Cortex of kidney (tissue), 1 donor: ENCODE results near the gene MSL3B.

Experiments
- DNase-seq: peaks from one replicate; lab custom pipeline; 2025; lab: John Stamatoyannopoulos, UW

Gene MSL3B

DNA sequence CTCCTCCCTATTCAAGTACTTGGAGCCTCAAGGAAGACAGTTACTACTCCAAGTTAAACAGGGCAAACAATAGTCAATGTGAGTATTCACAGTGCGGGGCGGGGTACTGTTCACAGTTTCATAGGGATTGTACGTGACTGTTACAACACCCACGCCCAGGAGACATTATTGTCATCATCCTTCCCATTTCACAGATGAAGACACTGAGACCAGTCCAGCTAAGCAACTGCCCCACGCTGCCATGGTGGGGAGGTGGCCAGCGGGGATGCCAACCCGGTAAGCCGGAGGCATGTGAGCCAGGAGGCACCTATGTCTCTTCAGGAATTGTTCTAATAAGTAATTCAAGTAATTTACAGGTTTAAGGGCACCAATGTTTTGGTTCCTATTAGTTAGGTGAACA lies 14.8 kb downstream of the MSL3B start:
- no peak for DNase-seq

DNA sequence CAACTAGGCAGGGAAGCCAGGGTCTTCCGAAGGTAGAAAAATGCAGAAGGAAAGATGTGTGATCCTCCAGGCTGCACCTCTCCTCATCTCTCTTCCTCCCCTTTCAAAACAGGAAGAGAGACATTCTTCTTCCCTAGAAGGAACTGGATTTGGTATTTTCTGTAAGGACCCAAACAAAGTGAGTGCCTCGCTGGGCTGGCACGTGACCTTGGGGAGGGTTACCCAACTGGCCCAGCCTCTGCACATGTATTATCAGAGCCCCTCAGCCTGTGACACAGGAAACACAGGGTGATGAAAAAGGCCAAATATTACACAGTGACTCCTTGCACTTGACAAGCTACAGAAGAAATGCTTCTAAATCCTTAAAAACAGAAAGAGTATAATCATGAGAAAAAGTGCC lies 16.1 kb downstream of the MSL3B start:
- no peak for DNase-seq

- DNase-seq = no peak
Observed at GRCh38 chr2:233851169-233851568, 17.0 kb downstream of the MSL3B start.

DNA sequence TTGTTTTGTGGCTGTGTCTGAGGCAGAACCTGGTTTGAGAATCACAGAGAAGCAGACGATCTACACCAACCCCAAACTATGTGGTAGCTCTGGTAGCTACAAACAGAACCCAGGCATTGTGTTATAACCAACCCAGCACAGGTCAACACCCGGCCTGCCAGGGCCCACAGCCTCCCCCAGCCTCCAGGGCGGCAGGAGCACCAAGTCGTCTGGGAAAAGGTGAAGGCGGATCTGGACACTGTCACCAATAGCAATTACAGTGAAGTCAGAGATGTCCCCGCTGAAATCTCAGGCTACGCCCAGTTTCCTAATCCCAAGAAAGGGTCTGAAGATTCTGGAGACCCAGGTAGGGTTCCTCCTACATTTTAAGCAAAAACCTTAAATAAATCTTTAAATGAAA lies 17.4 kb downstream of the MSL3B start:
- DNase-seq = no peak

DNA sequence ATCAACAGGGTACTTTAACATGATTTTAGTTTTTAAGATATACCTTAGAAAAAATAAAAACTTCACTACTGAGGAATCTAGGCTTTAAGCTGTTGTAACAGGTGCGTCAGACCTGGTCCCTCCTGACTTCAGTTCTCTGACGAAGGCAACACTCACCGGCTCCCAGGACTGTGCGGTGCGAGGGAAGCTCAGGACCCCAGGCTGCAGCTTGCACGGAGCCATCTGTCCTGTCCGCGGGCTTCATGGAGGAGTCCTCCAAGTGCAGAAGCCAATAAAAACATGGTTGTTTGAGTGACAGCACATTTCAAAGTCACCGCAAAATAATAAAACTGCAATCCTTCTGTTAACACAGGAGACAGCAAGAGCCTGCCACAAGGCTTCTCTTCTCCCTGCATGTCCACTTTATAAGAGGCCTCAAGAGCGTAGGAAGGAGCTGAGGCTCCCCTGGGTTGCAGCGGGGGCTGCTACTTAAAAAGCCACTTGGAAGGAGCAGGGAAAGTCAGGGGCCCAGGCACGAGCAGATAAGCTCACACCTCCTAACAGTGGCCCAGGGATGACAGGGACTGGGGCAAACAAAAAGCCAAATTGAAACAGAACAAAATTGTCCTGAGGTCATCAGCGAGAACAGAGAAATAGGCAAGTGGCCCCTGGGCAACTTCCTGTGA lies 18.4 kb downstream of the MSL3B start:
- DNase-seq = no peak

- no peak for DNase-seq
Observed at GRCh38 chr2:233848276-233848675, 19.9 kb downstream of the MSL3B start.

DNA sequence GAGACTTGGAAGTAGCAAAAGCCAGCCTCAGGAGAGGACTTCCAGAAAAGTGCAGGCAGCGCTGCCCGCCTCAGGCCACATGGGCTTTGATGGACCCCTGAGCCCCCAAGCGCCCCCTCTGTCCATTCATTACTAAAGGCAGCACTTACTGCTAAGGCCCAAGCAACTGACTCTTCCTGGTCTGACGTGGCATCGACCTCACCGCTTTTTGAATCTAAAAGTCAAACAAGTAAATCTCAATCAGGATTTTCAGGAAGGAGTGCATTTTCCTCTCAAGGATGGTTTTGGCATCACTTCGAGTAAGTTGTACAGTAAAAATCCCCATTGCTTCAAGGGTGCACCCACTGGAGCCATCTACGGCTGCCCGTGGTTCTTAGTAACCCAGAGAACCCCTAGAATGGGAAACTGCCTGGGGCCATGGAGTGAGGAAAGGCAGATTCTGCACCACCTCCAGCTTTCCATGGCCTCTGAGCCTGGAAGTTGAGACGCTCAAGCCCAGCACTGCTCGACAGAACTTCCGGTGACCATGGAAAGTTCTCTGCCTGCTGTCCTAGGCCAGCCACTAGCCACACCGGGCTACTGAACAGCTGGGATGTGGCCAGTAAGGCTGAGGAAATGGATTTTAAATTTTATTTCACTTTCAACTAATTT lies 20.8 kb downstream of the MSL3B start:
- DNase-seq = no peak

GRCh38 chr2:233846387-233847247 lies 21.6 kb downstream of the MSL3B start:
- no peak for DNase-seq

DNA sequence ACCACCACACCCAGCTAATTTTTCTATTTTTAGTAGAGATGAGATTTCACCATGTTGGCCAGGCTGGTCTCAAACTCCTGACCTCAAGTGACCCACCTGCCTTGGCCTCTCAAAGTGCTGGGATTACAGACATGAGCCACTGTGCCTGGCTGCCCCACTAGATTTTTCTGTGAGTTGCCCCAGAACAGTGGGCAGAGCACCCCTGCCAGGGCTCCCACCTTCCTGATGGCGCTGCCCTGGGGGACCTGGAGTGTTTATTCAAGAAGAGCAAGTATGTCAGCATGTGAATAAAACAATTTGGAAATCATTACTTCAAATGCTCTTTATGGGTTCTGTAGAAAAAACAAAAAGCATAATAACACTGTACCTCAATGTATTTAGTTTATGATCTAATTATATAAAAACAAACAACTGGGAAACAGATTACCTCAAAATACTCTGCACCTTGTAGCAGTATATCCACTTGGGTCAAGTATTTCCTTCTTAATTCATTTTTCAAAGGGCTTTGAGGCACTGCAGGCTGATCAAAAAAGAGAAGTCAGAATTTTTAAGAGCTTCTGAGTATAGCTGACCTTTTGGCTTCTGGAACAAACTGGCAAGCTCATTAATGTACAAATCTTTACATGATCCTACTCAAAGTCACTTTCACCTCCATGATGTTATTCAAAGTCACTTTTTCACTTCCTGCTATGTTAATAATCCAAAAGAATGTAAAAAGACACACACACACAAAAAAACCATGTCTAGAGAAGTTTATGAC lies 22.7 kb downstream of the MSL3B start:
- no peak for DNase-seq

- no peak for DNase-seq
Observed at GRCh38 chr2:233844836-233845235, 23.4 kb downstream of the MSL3B start.

GRCh38 chr2:233844064-233844807 lies 23.9 kb downstream of the MSL3B start:
- no peak for DNase-seq

- DNase-seq = no peak
Observed at GRCh38 chr2:233841183-233841582, 27.0 kb downstream of the MSL3B start.

GRCh38 chr2:233840520-233840919 lies 27.7 kb downstream of the MSL3B start:
- DNase-seq = no peak

DNA sequence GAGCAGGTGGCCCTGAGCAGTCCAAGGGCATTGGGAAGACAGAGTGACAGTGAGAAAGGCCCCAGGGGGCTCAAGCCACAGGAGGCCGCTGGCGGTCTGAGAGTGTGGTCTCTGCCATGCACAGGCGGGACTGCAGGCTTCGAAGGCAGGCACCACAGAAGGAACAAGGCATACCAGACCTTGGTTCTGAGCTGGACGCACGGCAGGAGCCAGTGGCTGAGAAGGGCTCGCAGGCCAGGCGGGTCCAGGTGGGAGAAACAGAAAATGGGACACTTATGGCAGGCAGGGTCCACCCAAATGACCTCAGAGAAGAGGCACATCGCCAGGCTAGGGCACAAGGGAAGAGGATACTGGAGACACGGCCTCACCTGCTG lies 28.8 kb downstream of the MSL3B start:
- no peak for DNase-seq

DNA sequence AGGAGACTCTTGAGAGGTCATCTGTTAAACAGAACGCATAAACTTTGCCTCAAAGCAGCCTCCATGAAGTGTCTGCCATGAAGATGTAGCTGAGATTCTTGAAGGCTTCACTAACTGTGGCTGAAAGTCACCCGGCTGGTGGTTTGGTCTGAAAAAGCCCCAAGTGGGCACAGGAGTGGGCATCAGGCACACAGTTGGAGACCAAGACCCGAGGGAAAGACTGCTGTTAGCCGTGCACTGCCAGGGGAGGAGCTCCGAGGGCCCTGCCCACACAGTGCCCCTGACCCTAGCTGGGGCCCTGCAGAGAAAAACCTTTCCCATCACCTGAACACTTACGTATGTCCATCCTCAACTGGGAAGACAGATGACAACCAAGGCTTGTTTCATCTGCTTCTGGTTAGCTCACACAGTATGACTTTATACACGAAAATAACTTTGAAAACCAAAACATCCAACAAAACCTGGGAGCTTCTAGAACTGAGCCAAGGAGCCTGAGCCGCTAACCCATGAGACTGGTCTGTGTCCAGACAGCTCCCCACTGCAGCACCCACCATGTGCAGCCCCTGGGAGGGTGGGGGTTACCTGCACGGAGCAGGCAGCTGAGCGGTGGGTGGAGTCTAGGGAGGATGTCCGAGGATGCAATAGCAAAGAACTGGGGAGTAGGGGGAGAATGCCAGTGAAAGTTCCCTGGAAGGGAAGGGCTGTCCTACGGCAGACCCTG lies 29.3 kb downstream of the MSL3B start:
- no peak for DNase-seq

DNA sequence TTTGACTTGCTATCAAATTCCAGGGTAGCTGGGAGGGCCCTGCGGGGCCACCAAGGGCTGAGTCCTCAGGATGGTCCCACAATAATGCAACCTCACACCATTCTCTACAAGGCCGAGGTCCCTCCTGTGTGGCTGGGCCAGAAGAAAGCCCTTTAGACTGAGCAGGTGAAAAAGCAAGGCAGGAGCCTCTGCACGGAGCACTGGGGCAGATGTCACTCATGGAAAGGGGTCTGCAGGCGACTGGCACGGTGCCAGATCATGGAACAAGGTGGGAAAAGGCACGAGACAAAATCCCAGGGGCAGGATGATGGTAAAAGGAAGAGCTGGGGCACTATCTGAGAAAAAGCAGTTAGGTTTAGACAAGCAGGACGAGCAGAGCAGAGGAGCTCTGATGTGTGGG lies 29.9 kb downstream of the MSL3B start:
- no peak for DNase-seq

DNA sequence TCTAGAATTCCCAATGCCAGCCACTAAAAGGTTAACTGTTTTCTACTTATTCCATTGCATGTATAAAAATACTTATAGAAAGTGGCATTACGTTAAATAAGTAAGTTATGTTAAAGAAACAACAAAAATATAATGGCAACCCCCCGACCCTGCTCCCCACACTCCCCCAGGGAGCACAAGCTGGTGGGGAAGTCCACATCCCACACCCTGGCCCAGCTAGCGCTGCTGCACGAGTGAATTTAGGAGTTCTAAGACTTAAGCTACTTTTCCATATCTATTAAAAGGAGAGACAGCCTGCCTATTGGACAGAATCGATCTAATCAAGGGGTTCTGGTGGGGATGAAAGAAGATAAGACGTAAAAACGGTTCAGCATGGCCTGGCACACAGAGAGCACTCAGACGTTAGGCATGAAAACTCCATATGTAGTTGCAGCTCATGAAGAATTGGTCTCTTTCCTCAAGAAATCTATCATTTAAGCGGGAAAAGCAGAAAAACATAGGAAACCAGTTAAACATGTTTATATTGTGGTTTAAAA lies 30.4 kb downstream of the MSL3B start:
- DNase-seq = no peak

- no peak for DNase-seq
Observed at GRCh38 chr2:233836359-233836758, 31.8 kb downstream of the MSL3B start.

DNA sequence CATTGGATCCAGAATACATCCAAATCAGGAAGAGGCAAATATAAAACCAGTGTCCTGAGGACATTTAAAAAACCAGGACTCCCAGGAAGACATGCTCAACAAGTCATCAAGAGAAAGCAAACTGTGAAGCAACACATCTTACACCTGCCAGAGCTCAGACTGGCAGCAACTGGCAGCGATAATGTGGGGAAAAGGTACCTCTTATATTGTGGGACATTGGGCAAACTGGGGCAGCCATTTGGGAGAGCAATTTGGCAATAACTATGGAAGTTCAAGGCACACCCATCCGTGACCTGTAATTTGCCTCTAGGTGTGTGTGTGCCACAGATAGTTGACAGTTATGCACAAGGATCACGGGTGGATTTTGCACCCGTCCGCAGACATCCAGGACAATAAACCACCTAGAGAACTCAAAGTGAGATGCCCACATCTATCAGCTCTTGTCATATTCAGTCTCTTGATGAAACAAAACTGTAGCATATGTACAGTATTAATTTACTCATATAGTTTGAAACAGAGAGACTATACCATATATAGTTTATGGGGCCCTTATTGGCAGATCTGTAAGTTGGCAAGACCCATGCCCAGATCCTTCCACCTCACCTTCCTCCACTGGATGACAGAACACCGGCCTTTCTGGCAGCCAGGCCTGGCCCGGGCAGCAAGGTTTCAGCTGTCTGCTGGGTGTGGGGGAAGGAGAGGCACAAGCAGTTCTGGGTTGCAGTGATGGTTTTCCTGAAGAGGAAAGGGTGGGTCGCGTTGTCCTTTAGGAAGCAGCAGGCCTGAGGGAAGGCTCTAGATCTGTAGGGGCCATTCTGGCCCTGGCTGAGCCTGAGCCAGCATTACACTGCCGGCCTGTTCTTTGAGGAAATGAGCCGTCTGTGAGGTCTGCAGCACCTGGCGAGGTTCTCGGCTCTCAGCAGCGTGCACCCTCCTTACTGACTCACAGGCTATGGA lies 32.7 kb downstream of the MSL3B start:
- DNase-seq = no peak

GRCh38 chr2:233833345-233833744 lies 34.8 kb downstream of the MSL3B start:
- no peak for DNase-seq
